Thoracic aorta (tissue), 2 donors: ENCODE results near the gene FOXO3. TPM values are rescaled to one million over a fixed set of nuclear protein-coding genes. Genes with fewer than 3 reads are reported as not detected.
A peak's percentile ranks its signal among the peaks of the same experiment; 100 is the strongest.

ENCODE experiments used
- ATAC-seq: fragments of 150-250 bp; one replicate; pipeline ENCODE4 v1.8.0; 2017; ENCODE audit warnings: low read depth; ENCODE audit not compliant: insufficient number of reproducible peaks, low FRiP score
- DNase-seq: peaks from one replicate; pipeline ENCODE4 v3.0.0-alpha.2; 2020; ENCODE audit warnings: low spot score
- H3K27ac ChIP-seq, 2 donors: fragments of 200-600 bp; sonication (generic); 1 replicate in 1 of 2; 2 replicates in 1 of 2; pipeline ENCODE4 v1.5.1; 2016; ENCODE audit warnings: mild to moderate bottlenecking in 2 of 2, moderate library complexity in 2 of 2
- H3K27me3 ChIP-seq: fragments of 200-600 bp; sonication (generic); replicated peaks from 2 replicates; pipeline ENCODE4 v1.6.0; 2016; ENCODE audit warnings: mild to moderate bottlenecking; ENCODE audit not compliant: insufficient read depth
- H3K36me3 ChIP-seq: fragments of 200-600 bp; sonication (generic); one replicate; pipeline ENCODE4 v1.5.1; 2016
- H3K4me1 ChIP-seq, 2 donors: fragments of 200-600 bp; sonication (generic); 1 replicate in 1 of 2; 2 replicates in 1 of 2; pipeline versions ENCODE4 v1.5.1 to v1.6.0; 2016; ENCODE audit warnings: low read depth in 2 of 2, mild to moderate bottlenecking in 1 of 2; ENCODE audit not compliant: control insufficient read depth in 1 of 2
- H3K4me3 ChIP-seq: fragments of 200-600 bp; sonication (generic); 2 replicates; pipeline ENCODE4 v1.5.1; 2016; ENCODE audit warnings: mild to moderate bottlenecking
- H3K9me3 ChIP-seq: fragments of 200-600 bp; sonication (generic); 2 replicates; pipeline ENCODE4 v1.5.1; 2016
- CTCF ChIP-seq: fragments of 200-600 bp; sonication (generic); IDR thresholded peaks from one replicate; pipeline ENCODE4 v1.5.1; 2019; ENCODE audit warnings: antibody characterized with exemption
- total RNA-seq, 2 donors: library from RNA; depleted of rRNA; stranded (reverse); fragments of >200 nt; gene quantifications; one replicate each; pipeline versions ENCODE4 v1.1.0 to v1.2.3, GENCODE V29; 2016

FOXO3 gene
- total RNA-seq, 2 donors from 2014 or later, result 106 to 149 TPM

GRCh38 chr6:108666656-108667260, 106.0 kb downstream of the FOXO3 start:
- Histone ChIP-seq H3K27ac (no peak overlapping the region), H3K4me1 (peaks cover 60 to 64% of the 10 kb centered on the region in 2 donors), H3K27me3 (no peaks in the 10 kb centered on the region), H3K36me3 (peaks cover 17% of the 10 kb centered on the region), H3K4me3 (no peak overlapping the region), H3K9me3 (no peaks in the 10 kb centered on the region)
- DNase-seq (no peak), ATAC-seq (no peak)
- no peak for TF ChIP-seq CTCF

- no peak overlapping the region for H3K27ac ChIP-seq
- ATAC-seq, result no peak
- peaks cover 57 to 60% of the 10 kb centered on the region in 2 donors for H3K4me1 ChIP-seq
These were observed 107.3 kb downstream of the FOXO3 start for GRCh38 chr6:108667993-108668392.

GRCh38 chr6:108669673-108670072, 109.0 kb downstream of the FOXO3 start:
- DNase-seq (no peak), ATAC-seq (no peak)
- H3K9me3 ChIP-seq, result no peaks in the 10 kb centered on the region
- H3K27me3 ChIP-seq, result no peaks in the 10 kb centered on the region
- H3K4me1 ChIP-seq, result peaks cover 70 to 75% of the 10 kb centered on the region in 2 donors
- H3K36me3 ChIP-seq, result peaks cover 13% of the 10 kb centered on the region
- no peak overlapping the region for H3K4me3 ChIP-seq
- H3K27ac ChIP-seq, result no peak overlapping the region
- TF ChIP-seq CTCF, result no peak

More at GRCh38 chr6:108667993-108668392, 107.3 kb downstream of the FOXO3 start:
- DNase-seq, result no peak
- Histone ChIP-seq H3K9me3 (no peaks in the 10 kb centered on the region), H3K4me3 (peak overlapping the region; percentile 5), H3K36me3 (peaks cover 17% of the 10 kb centered on the region), H3K27me3 (no peaks in the 10 kb centered on the region)
- no peak for TF ChIP-seq CTCF

- no peaks in the 10 kb centered on the region for H3K27me3 ChIP-seq
- no peak overlapping the region for H3K27ac ChIP-seq
- TF ChIP-seq CTCF, result no peak
- ATAC-seq (no peak), DNase-seq (no peak)
- no peaks in the 10 kb centered on the region for H3K36me3 ChIP-seq
- H3K4me1 ChIP-seq, result peaks cover 75 to 90% of the 10 kb centered on the region in 2 donors
- no peak overlapping the region for H3K4me3 ChIP-seq
- no peaks in the 10 kb centered on the region for H3K9me3 ChIP-seq
These were observed 110.5 kb downstream of the FOXO3 start for GRCh38 chr6:108671175-108671574.

- Histone ChIP-seq H3K27me3 (no peaks in the 10 kb centered on the region), H3K36me3 (no peaks in the 10 kb centered on the region), H3K27ac (no peak overlapping the region), H3K9me3 (no peaks in the 10 kb centered on the region), H3K4me3 (no peak overlapping the region), H3K4me1 (peaks cover 78 to 92% of the 10 kb centered on the region in 2 donors)
- DNase-seq (no peak), ATAC-seq (no peak)
- no peak for TF ChIP-seq CTCF
These were observed 111.1 kb downstream of the FOXO3 start for GRCh38 chr6:108671790-108672189.
